B cell (primary cell): ENCODE data around the gene S100A3. TPM values are rescaled to one million over a fixed set of nuclear protein-coding genes. Genes with fewer than 3 reads are reported as not detected.
"Not testable (repeated sequence)": the region's sequence is repeated elsewhere in the genome, so short reads cannot be mapped to it uniquely, and the experiment has no call there.

ENCODE experiments used
- ATAC-seq: fragments of 200-7000 bp; cut with Tn5 transposase; one replicate; pipeline ENCODE4 v1.10.0; 2021; ENCODE audit warnings: low read depth, mild to moderate bottlenecking, moderate number of reproducible peaks, moderate library complexity
- CTCF ChIA-PET: fragments of 350-600 bp; sonication (Branson Sonifier 250); formaldehyde crosslinking; loops from one replicate; lab custom pipeline; 2021; ENCODE audit warnings: antibody characterized with exemption, inconsistent platforms; lab: Charles Lee
- POLR2A ChIA-PET: fragments of 350-600 bp; sonication (Branson Sonifier 250); formaldehyde crosslinking; loops from one replicate; lab custom pipeline; 2021; ENCODE audit warnings: antibody characterized with exemption; lab: Charles Lee
- DNase-seq: peaks from one replicate; pipeline ENCODE4 v3.0.0; 2013
- H2AFZ ChIP-seq: 2 replicates; pipeline ENCODE4 v1.6.1; 2012; ENCODE audit warnings: mild to moderate bottlenecking, low read depth, low read length; ENCODE audit not compliant: insufficient read depth, poor library complexity, severe bottlenecking
- H3K27ac ChIP-seq, 2 donors: 1 replicate in 1 of 2; 2 replicates in 1 of 2; pipeline ENCODE4 v1.5.1; 2012 to 2013; ENCODE audit warnings: low read length in 2 of 2, mild to moderate bottlenecking in 2 of 2, moderate library complexity in 1 of 2
- H3K27me3 ChIP-seq, 4 experiments: fragments of 200-600 bp in 1 of 4; sonication (generic) in 1 of 4; replicated peaks in 1 of 4; 1 replicate in 2 of 4; 2 replicates in 2 of 4; pipeline versions ENCODE4 v1.6.1 to v1.7.0; 2013 to 2016; ENCODE audit warnings: low read length in 3 of 4, mild to moderate bottlenecking in 2 of 4, mixed read lengths in 1 of 4, moderate library complexity in 1 of 4; ENCODE audit not compliant: insufficient read depth in 4 of 4, control insufficient read depth in 3 of 4; ENCODE audit errors: control extremely low read depth in 1 of 4
- H3K36me3 ChIP-seq, 2 experiments: replicated peaks in 1 of 2; 1 replicate in 1 of 2; 2 replicates in 1 of 2; pipeline versions ENCODE4 v1.6.1 to v1.7.1; 2013; ENCODE audit warnings: low read length in 1 of 2; ENCODE audit not compliant: insufficient read depth in 2 of 2, control insufficient read depth in 1 of 2; ENCODE audit errors: control extremely low read depth in 1 of 2, extremely low read depth in 1 of 2
- H3K4me1 ChIP-seq, 2 donors: fragments of 200-600 bp in 1 of 2; sonication (generic) in 1 of 2; 1 replicate in 1 of 2; 2 replicates in 1 of 2; pipeline versions ENCODE4 v1.5.1 to v1.6.1; 2013 to 2017; ENCODE audit warnings: low read length in 2 of 2; ENCODE audit not compliant: control insufficient read depth in 2 of 2, insufficient read depth in 2 of 2
- H3K4me2 ChIP-seq: replicated peaks from 2 replicates; pipeline ENCODE3; 2012; ENCODE audit warnings: mild to moderate bottlenecking, low read depth, low read length; ENCODE audit not compliant: poor library complexity, severe bottlenecking
- H3K4me3 ChIP-seq, 5 experiments: fragments of 200-600 bp in 1 of 5; sonication (generic) in 1 of 5; 1 replicate in 3 of 5; 2 replicates in 2 of 5; pipeline versions ENCODE4 v1.5.1 to v1.7.0; 2011 to 2016; ENCODE audit warnings: low read length in 4 of 5, mild to moderate bottlenecking in 4 of 5, low read depth in 2 of 5, control low read depth in 1 of 5, moderate library complexity in 1 of 5; ENCODE audit not compliant: insufficient read depth in 1 of 5; ENCODE audit errors: control extremely low read depth in 1 of 5, extremely low read depth in 1 of 5
- H3K79me2 ChIP-seq: fragments of 200-600 bp; sonication (generic); one replicate; pipeline ENCODE4 v1.6.0; 2016; ENCODE audit warnings: low read length; ENCODE audit not compliant: control insufficient read depth, insufficient read depth
- H3K9ac ChIP-seq: fragments of 200-600 bp; sonication (generic); 2 replicates; pipeline ENCODE4 v1.6.1; 2017; ENCODE audit warnings: mild to moderate bottlenecking, low read length, moderate library complexity
- H3K9me3 ChIP-seq, 3 donors: one replicate each; pipeline versions ENCODE4 v1.6.1 to v1.7.1; 2013; ENCODE audit warnings: low read length in 2 of 3; ENCODE audit not compliant: control insufficient read depth in 2 of 3, insufficient read depth in 1 of 3; ENCODE audit errors: control extremely low read depth in 1 of 3
- H4K20me1 ChIP-seq: 2 replicates; pipeline ENCODE4 v1.6.0; 2012; ENCODE audit warnings: mild to moderate bottlenecking, low read length; ENCODE audit not compliant: insufficient read depth, control insufficient read depth, poor library complexity, severe bottlenecking
- H3K27ac Mint-ChIP-seq: one replicate; pipeline ENCODE4 v1.8.0; 2021; ENCODE audit warnings: mixed read lengths
- H3K27me3 Mint-ChIP-seq: one replicate; pipeline ENCODE4 v1.8.0; 2021; ENCODE audit warnings: mixed read lengths
- H3K4me1 Mint-ChIP-seq: one replicate; pipeline ENCODE4 v1.8.0; 2021; ENCODE audit warnings: mixed read lengths
- H3K4me3 Mint-ChIP-seq: one replicate; pipeline ENCODE4 v1.8.0; 2021; ENCODE audit warnings: mixed read lengths
- H3K9me3 Mint-ChIP-seq: one replicate; pipeline ENCODE4 v1.8.0; 2022; ENCODE audit warnings: mixed read lengths; ENCODE audit not compliant: insufficient read depth
- CTCF ChIP-seq: fragments of 200-600 bp; IDR thresholded peaks from one replicate; pipeline ENCODE4 v1.8.0; 2022; ENCODE audit warnings: antibody characterized with exemption, mild to moderate bottlenecking
- EZH2 ChIP-seq: IDR thresholded peaks from 2 replicates; pipeline ENCODE4 v1.6.1; 2012; ENCODE audit warnings: borderline replicate concordance, low read depth, mild to moderate bottlenecking, moderate library complexity, low read length; ENCODE audit not compliant: insufficient read depth, poor library complexity, severe bottlenecking
- WGBS: methylation state at CpG from one replicate; pipeline ENCODE4 v1.1.5; 2013; ENCODE audit warnings: missing lambda C conversion rate; ENCODE audit not compliant: insufficient coverage; 5-methylcytosine and 5-hydroxymethylcytosine counted together
- intact Hi-C: fragments of 100-400 bp; cut with micrococcal nuclease; formaldehyde crosslinking; loops from one replicate; pipeline ENCODE4 v1.10.0; 2022
- polyA plus RNA-seq: library from polyadenylated mRNA; depleted of rRNA; stranded (reverse); fragments of >200 nt; gene quantifications from 2 replicates; pipeline ENCODE4 v1.2.3, GENCODE V29; 2012
- total RNA-seq, 2 donors: library from RNA; stranded (reverse); fragments of 120-200 nt in 1 of 2; gene quantifications; 1 replicate in 1 of 2; 2 replicates in 1 of 2; pipeline versions ENCODE4 v1.2.3 to v1.2.4, GENCODE V29; 2013 to 2022

The S100A3 gene
- total and polyA plus RNA-seq, 2 donors (not counting 1 experiment from before 2014, with no cell fraction given), result not detected

DNA sequence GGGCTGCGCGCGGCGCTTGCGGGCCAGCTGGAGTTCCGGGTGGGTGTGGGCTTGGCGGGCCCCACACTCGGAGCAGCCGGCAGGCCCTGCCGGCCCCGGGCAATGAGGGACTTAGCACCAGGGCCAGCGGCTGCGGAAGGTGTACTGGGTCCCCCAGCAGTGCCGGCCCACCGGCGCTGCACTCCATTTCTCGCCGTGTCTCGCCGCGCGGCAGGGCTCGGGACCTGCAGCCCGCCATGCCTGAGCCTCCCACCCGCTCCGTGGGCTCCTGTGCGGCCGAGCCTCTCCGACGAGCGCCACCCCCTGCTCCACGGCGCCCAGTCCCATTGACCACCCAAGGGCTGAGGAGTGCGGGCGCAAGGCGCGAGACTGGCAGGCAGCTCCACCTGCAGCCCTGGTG lies 27.2 kb downstream of the S100A3 start:
- H3K9me3 ChIP-seq, H3K9me3 Mint-ChIP-seq, intact Hi-C loops, H3K27ac ChIP-seq, H3K4me1 Mint-ChIP-seq, POLR2A ChIA-PET, H2AFZ ChIP-seq, H3K79me2 ChIP-seq, H3K4me3 ChIP-seq, H3K36me3 ChIP-seq, H3K27me3 ChIP-seq, H3K4me3 Mint-ChIP-seq, DNase-seq, ATAC-seq, H4K20me1 ChIP-seq, H3K9ac ChIP-seq, H3K27ac Mint-ChIP-seq, H3K4me1 ChIP-seq, H3K4me2 ChIP-seq, H3K27me3 Mint-ChIP-seq: not testable (repeated sequence)
- CTCF ChIA-PET, result interaction anchor here (0.8 to 2.1 kb wide), 6 partner anchors 9 to 50 kb away, joined by 3 to 9 read pairs (median 4); no protein-coding TSS in a partner anchor
- 97% methylated on average over 31 of the region's 37 CpGs for WGBS

DNA sequence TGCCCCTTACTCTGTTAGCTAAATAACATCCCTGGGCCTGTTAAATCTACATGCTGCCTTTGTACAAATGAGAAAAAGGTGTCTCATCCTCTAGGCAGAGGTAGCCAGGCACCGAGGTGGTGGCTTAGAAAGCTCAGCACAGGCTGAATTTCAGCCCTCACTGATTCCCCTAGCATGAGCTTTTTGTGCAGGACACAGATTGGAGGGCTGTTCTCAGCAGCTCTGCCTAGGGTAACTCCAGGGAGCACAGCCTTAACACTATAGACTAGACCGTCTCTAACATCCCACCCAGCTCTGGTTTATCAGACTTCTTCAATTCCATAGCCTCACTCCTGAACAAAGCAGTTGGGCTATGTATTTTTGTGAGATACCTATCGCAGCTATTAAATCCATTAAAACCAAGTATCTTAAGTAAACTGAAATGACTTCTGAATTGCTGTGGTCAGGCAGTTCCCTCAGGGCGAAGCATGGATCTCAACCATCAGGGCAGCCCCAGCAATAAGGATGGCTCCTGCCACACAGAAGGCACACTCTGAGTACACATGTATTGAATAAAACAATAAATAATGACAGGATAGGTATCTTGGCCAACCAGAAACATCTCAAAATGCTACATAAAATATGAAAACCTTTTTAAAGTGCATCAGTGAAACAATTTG lies 28.1 kb downstream of the S100A3 start:
- H3K4me1 Mint-ChIP-seq, result no peaks in the 10 kb centered on the region
- no peak for ATAC-seq
- Histone ChIP-seq H3K36me3 (no peaks in the 10 kb centered on the region), H3K27me3 (peaks cover 0 to 2% (median 0%) of the 10 kb centered on the region in 4 experiments), H3K9ac (no peak overlapping the region), H3K27ac (no peak overlapping the region), H3K79me2 (no peaks in the 10 kb centered on the region), H2AFZ (no peak overlapping the region), H3K9me3 (no peaks in the 10 kb centered on the region), H3K4me3 (no peak overlapping the region), H4K20me1 (no peaks in the 10 kb centered on the region), H3K4me2 (no peak overlapping the region), H3K4me1 (no peaks in the 10 kb centered on the region)
- no peak for DNase-seq
- no peaks in the 10 kb centered on the region for H3K9me3 Mint-ChIP-seq
- no peak for TF ChIP-seq CTCF
- no peak for TF ChIP-seq EZH2
- WGBS, result 75% methylated on average over 1 of the region's 4 CpGs
- intact Hi-C loops, result no loop called here
- H3K27ac Mint-ChIP-seq, result no peak overlapping the region
- peaks cover 7% of the 10 kb centered on the region for H3K27me3 Mint-ChIP-seq
- ChIA-PET POLR2A (interaction anchor here (0.6 kb wide), 1 partner anchor 426 kb away, joined by 4 read pairs; the partner anchor contains the start of gene DENND4B), CTCF (interaction anchor here (0.8 to 2.1 kb wide), 7 partner anchors 8 to 813 kb away, joined by 3 to 9 read pairs (median 4); no protein-coding TSS in a partner anchor)
- H3K4me3 Mint-ChIP-seq, result no peak overlapping the region

DNA sequence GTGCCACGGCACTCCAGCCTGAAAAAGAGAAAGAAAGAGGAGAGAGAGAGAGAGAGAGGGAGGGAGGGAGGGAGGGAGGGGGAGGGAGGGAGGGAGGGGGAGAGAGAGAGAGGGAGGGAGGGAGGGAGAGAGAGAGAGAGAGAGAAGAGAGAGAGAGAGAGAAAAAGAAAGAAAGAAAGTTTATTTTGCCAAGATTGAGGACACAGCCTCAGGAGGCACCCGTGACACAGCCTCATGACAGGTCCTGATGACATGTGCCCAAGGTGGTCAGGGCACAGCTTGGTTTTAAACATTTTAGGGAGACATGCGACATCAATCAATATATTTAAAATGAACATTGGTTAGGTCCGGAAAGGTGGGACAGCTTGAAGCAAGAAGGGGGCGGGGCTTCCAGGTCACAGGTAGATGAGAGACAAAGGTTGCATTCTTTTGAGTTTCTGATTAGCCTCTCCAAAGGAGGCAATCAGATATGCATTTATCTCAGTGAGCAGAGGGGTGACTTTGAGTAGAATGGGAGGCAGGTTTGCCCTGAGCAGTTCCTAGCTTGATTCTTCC lies 28.8 kb downstream of the S100A3 start:
- H3K9ac ChIP-seq, H3K4me1 Mint-ChIP-seq, DNase-seq, H4K20me1 ChIP-seq, H3K9me3 ChIP-seq, H3K4me3 ChIP-seq, H3K4me3 Mint-ChIP-seq, H3K4me2 ChIP-seq, H3K27me3 ChIP-seq, intact Hi-C loops, H3K9me3 Mint-ChIP-seq, ATAC-seq, H3K36me3 ChIP-seq, H3K27ac ChIP-seq, H3K4me1 ChIP-seq, H3K27ac Mint-ChIP-seq, H3K27me3 Mint-ChIP-seq, H3K79me2 ChIP-seq, H2AFZ ChIP-seq: not testable (repeated sequence)
- 96% methylated on average over 3 of the region's 5 CpGs for WGBS
- CTCF ChIA-PET, result interaction anchor here (0.9 to 2.1 kb wide), 5 partner anchors 9 to 814 kb away, joined by 4 to 9 read pairs (median 4); no protein-coding TSS in a partner anchor
- POLR2A ChIA-PET, result interaction anchor here (0.6 kb wide), 1 partner anchor 426 kb away, joined by 4 read pairs; the partner anchor contains the start of gene DENND4B
